GM19463 (cell line): ENCODE measurements around the gene AMHR2.
A peak's percentile ranks its signal among the peaks of the same experiment; 100 is the strongest.

Source experiments
- ATAC-seq: cut with Tn5 transposase; IDR thresholded peaks from one replicate; pipeline ENCODE4 v1.9.1; 2021; ENCODE audit warnings: mild to moderate bottlenecking, moderate library complexity; ENCODE audit not compliant: unreplicated experiment

The AMHR2 gene

DNA sequence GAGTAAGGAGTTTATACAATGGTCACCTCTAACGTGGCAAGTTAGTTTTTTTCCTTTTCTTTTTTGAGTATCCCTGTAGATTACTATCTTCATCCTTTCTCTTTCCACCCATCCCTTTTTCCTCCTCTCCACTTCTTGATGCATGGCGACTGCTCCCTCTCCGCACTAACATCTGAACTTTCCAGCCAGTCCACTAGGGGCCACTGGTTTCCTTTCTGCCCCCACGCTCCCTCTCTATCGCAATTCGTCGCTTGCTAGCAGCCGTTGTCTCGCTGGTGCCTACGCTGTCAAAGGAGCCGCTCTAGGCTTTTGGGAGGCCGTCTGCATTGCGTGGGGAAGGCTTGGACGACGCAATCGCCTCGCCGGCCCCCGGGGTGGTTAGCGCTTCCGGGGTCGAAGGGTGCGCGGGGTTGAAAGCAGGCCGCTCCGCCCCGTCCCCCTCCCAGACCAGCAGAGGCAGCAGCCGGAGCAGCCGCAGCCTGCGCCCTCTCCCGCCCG is 28.1 kb downstream of the AMHR2 start, which contains the start of gene PCBP2:
PCBP2 (plus strand) TSS at position 442 of the 498 bp plus-strand sequence. CDS start 2,699 bp downstream, outside the sequence.
- peak; percentile 98 for ATAC-seq

DNA sequence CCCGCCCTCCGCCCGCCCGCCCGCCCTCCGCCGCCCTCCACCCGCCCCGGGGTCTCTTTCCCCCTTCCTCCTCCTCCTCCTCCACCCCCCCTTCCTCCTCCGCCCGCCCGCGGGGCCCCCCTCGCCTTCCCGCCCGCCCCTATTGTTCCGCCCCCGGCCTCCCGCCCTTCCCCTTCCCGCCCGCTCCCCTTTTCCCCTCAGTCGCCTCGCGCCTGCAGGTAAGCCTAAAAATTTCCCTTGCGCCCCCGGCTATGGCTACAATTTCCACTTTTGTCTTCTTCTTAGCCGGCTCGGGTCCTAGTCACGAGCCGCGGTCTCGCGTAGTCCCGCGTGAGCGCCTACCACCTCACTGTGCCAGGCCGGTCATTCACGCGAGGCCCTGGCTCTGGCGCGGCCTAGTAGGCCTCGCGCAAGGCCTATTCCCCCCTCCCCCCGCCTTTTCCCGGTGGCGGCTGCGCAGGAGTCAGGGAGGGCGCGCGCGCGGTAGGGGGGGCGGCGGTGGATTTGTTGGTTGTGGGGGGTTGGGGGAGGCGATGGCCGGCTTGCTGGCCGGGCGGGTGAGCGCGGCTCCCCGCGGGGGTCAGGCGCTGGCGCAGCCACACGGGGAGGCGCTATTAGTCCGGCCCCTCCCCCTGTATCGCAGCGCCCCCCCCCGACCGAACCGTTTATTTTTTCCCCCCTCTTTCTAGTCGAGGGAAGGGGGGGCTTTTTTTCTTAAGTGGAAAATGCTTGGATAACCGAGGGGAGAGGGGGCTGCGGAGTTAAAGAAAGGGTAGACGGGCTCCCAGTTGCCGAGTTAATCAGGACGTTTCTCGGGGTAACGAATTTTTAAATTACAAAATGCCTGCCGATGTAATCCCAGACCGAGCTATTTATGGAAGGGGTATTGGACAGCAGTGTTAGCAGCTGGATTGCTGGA is 28.8 kb downstream of the AMHR2 start:
- ATAC-seq: no peak

DNA sequence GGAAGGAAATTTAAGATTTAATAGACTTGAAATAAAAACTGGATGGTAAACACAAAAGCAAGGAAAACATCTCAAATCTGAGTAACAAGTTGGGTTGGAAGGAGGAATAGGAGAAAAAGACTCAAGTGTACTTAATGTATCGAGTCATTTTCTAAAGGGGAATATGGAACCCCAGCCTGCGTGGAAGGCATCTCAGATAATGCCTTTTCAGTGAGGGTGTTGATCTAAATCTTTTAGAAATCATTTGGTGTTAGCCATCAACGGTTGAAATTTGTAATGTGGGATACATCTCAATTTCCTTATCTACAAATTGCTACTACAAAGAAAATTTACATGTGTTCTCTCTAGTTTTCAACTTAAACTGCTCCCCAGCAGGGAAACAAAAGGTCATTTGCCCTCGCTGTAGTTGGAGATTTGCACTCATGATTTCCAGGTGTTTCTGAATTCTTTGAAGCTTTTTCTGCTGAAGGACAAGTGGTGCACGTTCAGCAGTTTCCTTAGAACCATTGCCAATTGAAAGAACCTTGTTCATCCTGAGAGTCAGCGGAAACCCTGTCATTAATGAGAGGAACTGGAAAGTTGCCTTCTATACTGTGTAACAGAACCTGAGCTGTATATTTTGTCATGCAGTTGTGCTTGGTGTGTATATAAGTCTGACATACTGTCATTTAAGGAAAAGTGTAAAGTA is 30.4 kb downstream of the AMHR2 start:
- ATAC-seq: no peak

DNA sequence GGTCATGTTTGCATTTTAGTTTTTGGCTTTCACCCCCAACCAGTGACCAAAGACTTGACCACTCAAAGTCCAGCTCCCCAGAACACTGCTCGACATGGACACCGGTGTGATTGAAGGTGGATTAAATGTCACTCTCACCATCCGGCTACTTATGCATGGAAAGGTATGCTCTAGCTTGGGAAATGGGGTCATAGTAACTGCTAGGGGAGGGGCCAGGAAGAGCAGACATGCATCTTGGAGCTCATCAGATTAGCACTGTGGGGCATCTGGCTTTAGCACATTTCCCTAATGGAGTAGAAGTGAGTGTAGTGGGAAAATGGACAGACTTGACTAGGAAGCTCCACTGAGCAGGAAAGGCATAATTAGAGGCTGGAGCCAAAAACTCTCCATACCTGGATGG is 31.1 kb downstream of the AMHR2 start:
- no peak for ATAC-seq

DNA sequence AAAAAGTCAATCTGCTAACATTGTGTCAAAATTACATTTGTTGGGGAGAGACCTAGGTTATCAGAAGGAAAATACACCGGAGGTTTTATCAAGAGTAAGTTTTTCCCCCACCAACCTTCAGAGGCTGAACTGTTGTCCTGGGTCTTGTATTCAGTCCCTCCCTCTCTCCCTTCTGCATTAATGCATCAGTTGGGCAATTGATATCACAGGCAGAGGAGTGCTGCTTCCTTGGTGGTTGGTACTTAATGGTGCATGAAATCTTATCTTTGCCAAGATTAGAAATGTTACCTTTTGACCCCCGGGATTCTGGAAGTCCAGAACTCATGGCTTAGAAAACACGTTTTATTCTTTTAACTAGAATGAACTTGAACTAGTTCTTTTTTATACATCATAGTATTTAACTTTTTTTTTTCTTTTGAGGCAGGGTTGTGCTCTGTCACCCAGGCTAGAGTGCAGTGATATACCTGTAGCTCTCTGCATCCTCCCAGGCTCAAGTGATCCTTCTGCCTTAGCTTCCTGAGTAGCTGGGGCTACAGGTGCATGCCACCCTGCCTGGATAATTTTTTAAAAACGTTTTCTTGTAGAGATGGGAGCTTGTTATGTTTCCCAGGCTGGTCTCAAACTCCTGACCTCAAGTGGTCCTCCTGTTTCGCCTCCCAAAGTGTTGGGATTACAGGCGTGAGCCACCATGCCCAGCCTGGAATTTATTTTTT is 33.2 kb downstream of the AMHR2 start:
- no peak for ATAC-seq

DNA sequence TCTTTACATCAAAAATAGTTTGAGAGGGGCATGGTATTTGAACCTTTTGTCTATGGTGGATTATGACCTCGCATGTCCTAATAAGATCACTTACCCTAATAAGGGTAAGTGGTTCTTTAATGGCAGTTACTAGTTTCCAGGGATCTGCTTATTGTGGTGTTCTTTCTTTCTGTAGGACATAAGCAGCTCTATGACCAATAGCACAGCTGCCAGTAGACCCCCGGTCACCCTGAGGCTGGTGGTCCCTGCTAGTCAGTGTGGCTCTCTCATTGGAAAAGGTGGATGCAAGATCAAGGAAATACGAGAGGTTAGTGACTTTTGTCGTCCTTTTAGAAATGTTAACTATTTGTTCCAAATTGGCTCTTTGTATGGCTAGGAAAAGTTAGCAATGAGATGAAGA is 35.4 kb downstream of the AMHR2 start:
- no peak for ATAC-seq

DNA sequence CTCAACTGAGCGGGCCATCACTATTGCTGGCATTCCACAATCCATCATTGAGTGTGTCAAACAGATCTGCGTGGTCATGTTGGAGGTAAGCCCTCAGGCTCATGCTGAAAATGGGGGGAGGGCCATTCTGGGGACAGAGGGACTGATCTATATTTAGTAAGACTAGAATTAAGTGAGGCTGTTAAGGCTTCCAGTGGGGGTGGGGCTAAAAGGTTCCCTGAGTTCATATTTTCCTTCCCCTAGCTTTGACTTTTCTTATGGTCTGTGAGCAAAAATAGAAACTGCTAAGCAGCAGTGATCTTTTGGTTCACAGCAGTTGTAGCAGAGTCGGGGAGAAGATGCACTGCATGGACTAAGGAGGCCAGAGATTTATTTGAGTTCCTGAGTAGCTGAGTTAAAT is 37.4 kb downstream of the AMHR2 start:
- no peak for ATAC-seq

DNA sequence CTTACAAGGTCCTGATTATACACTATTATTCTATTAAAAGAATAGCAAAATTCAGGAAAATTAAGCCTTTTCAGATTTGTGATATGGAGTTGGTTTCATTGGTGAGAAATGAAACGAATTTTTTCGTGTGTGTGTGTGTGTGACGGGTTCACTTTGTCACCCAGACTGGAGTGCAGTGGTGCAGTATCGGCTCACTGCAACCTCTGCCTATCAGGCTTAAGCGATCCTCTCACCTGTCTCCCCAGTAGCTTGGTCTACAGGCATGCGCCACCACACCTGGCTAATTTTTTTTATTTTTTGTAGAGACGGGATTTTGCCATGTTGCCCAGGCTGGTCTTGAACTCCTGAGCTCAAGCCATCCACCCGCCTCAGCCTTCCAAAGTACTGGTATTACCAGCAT is 37.9 kb downstream of the AMHR2 start:
- ATAC-seq: no peak

DNA sequence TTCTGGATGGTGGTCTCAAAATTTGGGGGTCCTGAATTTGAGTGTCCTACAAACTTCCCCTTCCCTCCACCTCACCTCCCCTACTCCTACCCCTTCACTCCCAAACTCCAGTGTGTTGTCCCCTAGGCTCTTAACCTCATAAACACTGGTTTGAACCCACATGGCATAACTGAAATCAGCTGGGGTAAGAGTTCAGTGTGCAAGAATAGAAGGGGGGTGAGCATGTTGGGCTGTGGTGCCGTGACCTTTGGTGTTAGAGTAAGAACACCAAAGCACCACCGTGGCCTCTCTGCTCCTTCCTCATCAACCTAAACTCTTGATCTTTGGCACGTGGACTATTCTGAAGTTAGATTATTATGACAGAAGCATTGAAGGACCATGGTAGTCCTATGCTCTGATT is 39.3 kb downstream of the AMHR2 start:
- no peak for ATAC-seq

DNA sequence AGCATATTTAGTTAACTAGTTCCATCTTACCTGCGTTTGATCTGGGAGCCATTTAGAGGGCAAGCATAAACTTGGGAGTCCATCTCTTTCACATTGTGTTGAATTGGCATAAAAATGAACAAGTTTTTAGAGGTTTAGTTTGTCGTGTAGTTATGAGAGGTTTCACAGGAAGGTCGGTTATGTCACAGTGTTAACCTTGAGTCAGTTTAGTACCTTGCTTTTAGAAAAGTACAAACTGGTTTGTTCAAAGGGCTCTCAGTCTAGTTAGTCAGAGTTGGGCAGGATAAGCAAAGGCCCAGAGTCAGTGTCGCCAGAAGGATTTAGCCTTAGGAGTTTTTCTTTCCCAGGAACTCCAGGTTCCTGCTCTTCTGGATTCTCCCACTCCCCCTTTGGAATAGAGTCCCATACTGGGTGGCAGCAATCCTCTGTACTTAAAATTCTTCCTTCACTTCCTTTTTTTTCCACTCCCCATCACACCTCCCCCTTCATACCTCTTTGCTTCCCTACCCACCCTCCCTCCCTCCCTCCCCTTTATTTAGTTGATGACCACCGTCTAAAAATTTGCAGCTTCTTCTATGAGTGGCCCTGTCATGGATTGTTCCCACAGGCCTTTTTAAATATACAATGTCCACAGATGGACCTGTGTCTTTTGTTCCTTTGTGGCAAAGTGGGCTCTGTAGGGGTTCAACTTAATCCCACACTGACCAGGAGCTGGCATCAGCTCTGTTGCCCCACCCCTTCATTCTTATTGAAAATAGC is 40.3 kb downstream of the AMHR2 start:
- ATAC-seq: no peak

DNA sequence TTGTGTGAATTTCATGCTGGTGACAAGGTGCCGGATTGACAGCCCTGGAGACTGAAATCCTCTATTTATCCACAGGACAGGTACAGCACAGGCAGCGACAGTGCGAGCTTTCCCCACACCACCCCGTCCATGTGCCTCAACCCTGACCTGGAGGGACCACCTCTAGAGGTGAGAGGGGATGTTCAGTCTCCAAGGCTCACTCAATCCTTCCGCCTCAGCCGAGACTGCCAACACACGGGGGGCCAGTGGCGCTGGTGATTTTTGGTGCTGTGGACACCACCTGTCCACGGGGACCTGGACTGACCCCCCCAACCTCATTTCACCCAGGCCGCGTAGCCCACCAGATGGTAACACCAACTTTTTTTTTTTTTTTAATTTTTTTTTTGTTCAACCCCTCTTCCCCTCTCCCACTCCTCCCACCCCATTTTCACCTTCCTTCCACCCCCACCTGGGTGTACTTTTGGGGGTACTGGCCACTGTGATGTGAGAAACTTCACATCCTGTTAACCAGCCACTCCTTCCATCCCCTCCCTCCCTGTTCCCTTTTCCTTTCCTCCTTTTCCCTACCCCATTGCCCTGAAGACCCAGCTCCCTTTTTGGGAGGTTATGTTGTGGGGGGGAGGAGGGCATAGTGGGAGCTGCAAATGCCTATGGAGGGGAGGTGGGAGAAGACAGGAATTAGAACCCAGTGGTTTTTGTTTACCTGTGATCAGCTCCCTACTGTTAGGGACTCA is 41.2 kb downstream of the AMHR2 start:
- no peak for ATAC-seq

DNA sequence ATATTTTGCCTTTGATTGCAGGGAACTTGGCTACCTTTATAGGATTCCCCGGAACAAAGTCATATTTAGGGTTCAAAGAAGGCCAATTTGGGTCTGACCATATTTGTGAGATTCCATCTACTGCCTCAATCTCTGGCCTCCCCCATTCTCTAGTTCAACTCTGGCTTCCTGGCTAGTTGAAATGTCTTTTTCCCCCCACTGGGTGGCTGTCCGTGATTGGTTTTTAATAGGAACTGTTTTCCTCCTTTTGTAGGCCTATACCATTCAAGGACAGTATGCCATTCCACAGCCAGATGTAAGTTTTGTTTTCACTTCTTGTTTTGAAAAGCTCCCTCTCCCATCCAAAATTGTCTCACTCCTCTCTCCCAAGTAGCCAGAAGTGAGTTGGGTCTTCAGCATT is 42.0 kb downstream of the AMHR2 start:
- no peak for ATAC-seq

DNA sequence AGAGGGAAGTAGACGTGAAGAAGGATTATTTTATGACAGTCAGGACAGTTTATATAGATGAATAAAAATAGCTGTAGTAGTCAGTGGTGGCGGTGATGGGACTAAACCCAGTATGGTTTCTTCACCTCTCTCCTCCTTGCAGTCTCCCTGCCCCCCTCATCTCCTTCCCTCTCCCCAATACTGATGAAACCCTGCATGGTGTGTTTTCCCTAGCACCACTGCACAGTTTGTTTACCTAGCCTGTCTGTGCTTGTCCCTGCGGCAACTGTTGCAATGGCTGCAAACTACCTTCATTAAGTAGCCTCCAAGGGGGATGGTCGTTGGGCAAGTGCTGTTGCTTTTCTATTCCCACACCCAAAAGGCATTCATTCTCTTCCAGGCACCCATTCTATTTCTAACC is 43.0 kb downstream of the AMHR2 start:
- ATAC-seq: no peak

DNA sequence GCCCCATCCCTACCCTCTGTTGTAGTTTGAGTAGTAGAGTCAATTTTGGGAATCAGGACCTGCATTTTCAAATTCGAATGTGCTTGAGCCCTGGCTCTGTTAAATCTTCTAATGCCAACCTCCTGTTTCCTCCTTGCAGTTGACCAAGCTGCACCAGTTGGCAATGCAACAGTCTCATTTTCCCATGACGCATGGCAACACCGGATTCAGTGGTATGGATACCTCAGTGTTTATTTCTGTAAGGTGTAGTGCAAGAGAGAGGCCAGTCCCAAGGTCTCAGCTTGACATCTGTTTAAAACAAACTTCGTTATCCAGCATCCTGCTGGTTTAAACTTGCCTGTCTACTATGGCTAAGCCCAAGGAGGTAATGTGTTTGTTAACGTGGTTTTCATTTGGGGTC is 43.4 kb downstream of the AMHR2 start:
- ATAC-seq: no peak

DNA sequence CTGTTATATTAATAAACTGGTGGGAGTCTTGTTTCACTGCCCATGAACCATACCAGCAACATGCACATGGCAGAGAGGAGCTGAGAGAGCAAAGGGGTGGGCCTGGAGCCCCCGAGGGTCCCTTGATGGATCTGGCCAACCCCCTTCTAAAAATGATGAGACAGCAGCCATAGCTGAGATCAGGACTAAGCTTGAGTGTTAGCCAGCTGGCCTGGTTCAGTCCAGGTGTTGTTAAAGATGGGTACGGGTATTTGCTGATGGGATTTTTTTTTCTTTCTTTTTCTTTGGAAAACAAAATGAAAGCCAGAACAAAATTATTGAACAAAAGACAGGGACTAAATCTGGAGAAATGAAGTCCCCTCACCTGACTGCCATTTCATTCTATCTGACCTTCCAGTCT is 44.2 kb downstream of the AMHR2 start:
- ATAC-seq: no peak

DNA sequence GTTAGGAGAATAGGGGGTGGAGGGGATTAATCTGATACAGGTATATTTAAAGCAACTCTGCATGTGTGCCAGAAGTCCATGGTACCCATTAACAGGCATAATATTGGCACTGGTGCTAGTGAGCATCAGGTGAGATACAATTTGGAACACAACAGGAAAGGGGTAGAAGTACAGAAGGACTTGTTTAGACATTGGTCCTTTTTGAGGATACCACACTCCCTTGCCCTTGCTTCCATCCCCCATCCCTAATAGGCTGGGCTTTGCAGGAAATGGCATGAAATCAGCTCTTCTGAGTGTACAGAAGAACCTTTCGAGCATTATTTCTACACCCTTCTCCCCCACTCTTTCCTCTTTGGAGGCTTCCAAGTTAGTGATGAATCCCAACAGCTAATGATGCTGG is 44.6 kb downstream of the AMHR2 start:
- ATAC-seq: no peak

DNA sequence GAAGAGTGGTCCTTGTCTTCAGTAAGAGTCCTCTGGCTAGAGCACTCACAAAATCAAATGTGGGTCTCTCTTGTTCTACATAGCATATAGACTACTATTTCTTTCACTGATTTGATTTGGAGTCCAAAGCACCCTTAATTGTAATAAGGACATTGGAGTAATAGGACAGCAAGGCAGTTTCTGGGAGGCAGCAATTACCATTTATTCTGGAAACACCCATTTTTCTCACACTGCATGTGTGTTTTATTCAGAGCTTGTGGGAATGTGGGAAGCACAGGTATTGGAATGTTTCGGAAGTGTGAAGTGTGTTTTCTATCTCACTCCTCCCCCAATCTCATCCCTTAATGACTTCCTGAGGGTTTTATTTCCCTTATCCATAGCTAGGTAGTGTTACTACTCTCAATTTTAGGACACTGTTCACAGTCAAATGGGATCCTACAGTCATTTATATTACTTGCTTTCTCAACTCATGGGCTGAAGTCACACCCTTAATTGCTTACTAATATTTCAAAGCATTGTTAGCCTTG is 48.5 kb downstream of the AMHR2 start:
- ATAC-seq: no peak

DNA sequence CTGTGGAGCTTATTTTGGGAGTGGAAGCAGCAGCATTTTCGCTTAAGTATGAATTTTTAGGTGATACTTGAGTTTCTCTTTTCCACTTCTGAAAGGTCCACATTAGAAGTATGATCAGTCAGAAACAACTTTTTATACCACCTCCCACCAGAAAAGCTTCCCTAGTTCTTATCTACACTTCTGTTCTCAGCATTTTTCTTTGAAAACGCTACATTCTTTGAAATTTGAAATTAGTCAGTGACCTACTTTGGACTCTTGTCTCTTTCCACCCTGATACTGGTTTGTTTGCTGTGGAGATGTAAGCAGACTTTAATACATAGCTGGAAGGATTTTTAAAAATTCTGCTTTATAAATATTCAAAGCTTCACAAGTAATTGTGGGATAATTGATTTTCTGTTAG is 50.4 kb downstream of the AMHR2 start:
- ATAC-seq: no peak

DNA sequence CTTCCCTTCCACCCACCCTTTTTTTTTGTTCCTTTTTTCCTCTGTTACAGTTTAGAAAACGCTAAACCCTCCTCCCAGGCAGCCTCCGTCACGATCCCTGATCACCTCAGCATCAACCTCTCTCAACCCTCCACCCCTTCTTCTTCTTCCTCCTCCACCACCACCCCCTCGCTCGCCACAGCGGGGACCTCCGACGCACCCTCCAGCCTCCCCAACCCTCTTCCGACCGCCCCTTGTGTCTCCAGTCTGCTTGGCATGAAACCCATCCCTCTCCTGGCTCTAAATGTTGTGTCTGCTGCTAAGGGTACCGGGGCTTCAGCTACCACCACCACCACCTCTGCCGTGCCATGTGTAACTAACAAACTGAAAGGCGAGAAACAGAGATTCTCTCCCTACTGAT is 51.2 kb downstream of the AMHR2 start:
- no peak for ATAC-seq

DNA sequence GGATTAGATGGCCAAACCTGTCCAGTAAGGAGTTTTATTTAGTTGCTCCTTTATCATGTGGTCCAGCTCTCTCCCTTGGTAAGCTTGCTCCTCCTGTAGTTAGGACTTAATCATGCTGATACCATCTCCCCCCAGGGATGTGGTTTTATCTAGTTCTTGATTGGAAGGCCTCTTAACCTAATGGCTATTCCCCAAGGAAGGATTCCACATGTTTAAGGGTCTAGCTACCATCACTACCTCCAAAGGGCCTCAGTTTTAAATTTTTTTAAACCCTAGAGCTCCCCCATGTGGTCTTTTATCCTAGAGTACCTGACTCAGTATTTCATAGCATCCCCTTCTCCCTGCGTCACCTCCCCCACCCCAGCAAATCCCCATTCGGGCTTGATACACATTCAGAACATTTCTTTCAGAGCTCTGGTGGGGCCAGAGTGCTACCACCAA is 53.1 kb downstream of the AMHR2 start:
- ATAC-seq: no peak
